Fibroblast of the aortic adventitia (primary cell): ENCODE measurements around the gene RAB43. TPM values are rescaled to one million over a fixed set of nuclear protein-coding genes. Genes with fewer than 3 reads are reported as not detected.

Experiments
- DNase-seq: peaks from one replicate; pipeline ENCODE4 v3.0.0-alpha.2; 2010; ENCODE audit warnings: low read depth
- H3K4me3 ChIP-seq: 2 replicates; pipeline ENCODE4 v1.5.1; 2011; ENCODE audit warnings: low read depth, mild to moderate bottlenecking, control low read depth, low read length, moderate library complexity
- total RNA-seq: library from RNA; depleted of rRNA; stranded (reverse); fragments of >200 nt; gene quantifications from 2 replicates; pipeline ENCODE4 v1.2.3, GENCODE V29; 2012; ENCODE audit warnings: low replicate concordance
- TF ChIP-seq, protein P1 (sequence below): IDR thresholded peaks from 2 replicates; pipeline ENCODE4 v1.5.1; 2011; ENCODE audit warnings: mild to moderate bottlenecking, low read length, control low read depth, inconsistent platforms; ENCODE audit not compliant: insufficient read depth

The RAB43 gene
- total RNA-seq, 1 donor, result 5.1 TPM

DNA sequence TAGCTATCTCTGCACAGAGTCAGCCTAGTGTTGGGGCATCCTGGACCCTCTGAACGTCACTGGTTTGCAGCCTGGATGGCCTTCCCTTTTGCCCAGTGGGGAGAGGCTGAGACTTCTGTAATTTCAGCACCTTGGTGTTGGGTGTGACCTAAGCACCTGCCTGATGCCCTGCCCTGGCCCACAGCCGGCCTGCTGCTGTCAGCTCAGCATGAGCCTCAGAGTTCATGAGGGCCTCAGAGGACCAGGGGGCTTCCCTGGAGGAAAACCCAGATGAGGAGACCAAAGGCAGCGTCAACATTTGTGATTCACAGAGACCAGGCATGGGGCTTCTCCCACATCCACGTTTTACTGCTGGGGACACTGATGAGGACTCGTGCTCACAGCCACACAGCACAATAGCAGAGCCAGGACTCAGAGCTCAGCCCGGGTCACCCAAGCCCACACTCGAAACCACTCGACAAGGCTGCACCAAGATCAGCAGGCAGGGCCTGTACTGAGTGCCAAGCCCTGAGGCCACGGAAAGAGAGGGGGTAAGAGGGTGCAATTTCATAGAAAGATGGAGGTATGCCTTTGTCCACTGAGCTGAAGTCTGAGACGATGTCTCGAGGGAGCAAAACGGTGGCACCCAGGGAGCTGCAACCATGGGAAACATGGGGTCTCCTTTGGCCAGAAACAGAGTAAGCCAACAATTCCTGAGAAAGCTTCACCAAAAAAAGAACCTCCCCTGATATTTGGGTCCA, 70.9 kb downstream of the RAB43 start:
- no peak for DNase-seq
- H3K4me3 ChIP-seq, result no peak overlapping the region
- TF ChIP-seq, protein P1, sequence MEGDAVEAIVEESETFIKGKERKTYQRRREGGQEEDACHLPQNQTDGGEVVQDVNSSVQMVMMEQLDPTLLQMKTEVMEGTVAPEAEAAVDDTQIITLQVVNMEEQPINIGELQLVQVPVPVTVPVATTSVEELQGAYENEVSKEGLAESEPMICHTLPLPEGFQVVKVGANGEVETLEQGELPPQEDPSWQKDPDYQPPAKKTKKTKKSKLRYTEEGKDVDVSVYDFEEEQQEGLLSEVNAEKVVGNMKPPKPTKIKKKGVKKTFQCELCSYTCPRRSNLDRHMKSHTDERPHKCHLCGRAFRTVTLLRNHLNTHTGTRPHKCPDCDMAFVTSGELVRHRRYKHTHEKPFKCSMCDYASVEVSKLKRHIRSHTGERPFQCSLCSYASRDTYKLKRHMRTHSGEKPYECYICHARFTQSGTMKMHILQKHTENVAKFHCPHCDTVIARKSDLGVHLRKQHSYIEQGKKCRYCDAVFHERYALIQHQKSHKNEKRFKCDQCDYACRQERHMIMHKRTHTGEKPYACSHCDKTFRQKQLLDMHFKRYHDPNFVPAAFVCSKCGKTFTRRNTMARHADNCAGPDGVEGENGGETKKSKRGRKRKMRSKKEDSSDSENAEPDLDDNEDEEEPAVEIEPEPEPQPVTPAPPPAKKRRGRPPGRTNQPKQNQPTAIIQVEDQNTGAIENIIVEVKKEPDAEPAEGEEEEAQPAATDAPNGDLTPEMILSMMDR, result no peak

DNA sequence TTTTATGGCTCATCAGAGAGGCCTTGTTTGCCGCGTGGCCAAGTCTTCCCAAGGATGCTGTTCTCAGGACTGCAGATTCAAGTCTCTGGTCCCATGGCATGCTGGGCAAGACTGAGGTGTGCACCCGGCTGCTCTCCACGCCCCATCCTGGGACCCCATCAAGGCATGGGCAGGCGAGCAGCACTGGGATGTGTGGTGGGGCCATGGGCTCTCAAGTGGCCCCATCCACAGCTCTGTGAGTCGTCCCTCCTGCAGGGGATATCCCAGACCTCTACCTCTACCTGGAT, 74.1 kb downstream of the RAB43 start:
- no peak for DNase-seq
- no peak overlapping the region for H3K4me3 ChIP-seq
- TF ChIP-seq, protein P1, result no peak

DNA sequence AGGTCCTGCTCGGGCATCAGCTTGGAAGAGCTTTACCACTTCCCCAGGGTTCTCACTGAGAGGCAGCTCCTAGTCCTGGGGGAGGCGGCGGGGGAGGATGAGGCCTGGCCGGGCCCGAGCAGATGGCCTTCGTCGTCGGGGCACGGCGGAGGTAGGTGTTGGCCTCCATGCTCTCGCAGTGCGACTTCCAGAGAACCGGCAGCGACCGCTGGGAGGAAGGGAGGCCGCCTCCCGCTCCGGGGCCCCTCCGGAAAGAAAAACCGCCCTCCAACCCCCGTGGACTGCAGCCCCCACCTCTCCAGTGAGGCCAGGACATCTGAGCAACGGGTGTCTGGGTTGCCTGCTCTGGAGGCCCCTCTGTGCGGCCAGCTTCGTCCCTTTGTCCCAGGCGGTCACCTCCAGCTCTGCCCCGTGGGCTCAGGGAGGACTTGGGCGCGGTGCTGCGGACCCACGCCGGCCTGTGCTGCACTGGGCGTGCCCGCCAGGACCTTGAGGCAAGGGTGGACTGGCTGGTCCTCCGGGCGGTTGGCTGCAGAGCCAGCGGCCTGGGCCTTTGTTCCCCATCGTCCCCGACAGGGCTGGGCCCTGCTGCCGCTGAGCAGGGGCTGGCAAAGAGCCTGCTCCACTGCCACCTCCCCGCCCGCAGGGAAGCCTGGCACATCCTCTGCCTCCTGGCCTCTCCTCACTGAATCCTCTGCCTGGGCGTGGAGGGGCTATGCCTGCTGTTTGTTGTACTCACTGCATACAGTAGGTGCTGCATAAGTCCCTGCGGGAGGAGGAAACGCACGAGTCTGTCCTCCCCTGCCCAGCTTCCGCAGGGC, 74.7 kb downstream of the RAB43 start:
- TF ChIP-seq, protein P1, result no peak
- DNase-seq, result no peak
- H3K4me3 ChIP-seq, result no peak overlapping the region

DNA sequence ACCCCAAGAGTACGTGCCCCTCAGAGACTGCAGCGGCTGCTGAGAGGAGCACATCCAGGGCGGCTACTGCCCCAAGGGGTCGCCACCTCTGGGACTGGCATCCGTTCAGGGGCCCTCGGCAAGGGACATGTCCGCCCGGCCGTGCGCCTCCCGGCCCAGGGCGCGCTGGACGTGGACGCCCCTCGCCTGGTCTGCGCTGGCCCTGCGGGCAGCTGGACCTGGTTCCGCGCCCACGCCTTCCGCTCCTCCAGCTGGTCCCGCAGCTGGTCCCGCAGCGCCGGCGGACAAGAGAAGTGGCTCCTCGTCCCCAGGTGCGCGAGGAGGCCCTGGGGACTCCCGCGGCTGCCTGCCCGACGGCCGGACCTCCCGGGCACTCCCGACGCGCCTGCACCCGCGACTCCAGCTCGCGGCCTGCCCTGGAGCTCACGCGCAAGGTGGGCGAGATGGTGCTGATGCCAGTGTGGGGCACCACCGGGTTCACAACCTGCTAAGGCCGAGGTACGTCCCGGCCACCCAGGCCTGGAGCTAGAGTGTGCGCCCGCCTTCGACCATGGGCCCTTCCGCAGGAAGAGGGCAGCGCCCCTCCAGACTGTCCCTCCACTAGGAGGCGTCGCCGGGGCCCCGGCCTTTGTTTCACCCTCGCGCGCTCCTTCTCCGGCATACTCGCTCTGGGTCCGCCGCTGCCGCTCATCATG, 75.4 kb downstream of the RAB43 start:
- TF ChIP-seq, protein P1, result no peak
- no peak for DNase-seq
- H3K4me3 ChIP-seq, result no peak overlapping the region

DNA sequence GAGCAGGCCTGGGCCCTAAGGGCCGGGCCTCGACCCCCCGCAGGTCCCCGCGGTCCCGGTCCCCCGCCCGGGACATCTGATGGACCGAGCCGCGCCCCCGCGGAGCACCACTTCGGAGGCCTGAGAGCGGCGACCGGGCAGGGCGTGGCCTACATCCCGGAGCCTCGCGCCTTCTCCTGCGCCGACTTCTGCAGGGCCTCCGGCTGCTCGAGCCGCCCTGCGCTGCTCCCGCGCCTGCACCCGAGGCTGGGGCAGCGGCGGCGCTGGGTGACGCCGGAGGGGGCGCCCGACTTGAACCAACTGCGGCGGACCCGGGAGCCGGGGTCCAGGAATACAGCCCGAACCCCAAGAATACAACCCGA, 75.9 kb downstream of the RAB43 start:
- H3K4me3 ChIP-seq, result no peak overlapping the region
- no peak for DNase-seq

DNA sequence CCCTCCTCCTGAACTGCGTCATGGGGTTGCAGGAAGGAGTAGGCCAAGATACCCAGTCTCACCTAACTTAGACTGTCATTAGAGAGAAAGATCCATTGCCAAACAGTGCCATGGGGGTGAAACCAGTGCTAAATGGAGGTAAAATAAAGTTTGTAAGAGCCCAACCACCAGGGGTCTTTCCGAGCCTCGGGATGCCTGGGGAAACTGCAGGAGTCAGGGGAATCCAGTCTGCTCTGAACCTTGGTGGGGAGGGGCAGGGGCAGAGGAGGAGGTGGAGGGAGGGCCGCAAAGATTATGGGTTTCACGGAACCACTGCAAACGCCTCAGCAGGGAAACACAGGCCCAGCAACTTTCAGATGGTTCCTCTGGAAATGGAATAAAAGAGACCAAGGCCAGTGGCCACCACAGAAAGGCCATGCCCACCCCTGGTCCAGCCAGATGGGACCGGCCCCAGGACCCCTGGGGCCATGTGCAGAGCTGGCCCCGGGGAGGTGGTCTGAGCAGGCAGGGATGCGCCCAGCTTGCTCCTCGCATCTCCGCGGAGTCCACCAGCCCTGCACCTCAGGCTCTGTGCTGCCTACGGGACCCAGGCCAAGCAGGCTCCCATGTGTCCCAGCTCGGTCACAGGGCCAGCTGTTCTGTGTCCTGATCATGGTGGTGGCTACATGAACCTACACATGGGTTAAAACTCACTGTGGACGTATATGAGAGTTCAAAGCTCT, 80.9 kb downstream of the RAB43 start:
- TF ChIP-seq, protein P1, result no peak
- H3K4me3 ChIP-seq, result no peak overlapping the region
- no peak for DNase-seq

More for the DNA sequence above, 75.9 kb downstream of the RAB43 start:
- TF ChIP-seq, protein P1, result no peak
